ENCODE data around the gene SMARCA5.

- TF ChIP-seq, protein P1, sequence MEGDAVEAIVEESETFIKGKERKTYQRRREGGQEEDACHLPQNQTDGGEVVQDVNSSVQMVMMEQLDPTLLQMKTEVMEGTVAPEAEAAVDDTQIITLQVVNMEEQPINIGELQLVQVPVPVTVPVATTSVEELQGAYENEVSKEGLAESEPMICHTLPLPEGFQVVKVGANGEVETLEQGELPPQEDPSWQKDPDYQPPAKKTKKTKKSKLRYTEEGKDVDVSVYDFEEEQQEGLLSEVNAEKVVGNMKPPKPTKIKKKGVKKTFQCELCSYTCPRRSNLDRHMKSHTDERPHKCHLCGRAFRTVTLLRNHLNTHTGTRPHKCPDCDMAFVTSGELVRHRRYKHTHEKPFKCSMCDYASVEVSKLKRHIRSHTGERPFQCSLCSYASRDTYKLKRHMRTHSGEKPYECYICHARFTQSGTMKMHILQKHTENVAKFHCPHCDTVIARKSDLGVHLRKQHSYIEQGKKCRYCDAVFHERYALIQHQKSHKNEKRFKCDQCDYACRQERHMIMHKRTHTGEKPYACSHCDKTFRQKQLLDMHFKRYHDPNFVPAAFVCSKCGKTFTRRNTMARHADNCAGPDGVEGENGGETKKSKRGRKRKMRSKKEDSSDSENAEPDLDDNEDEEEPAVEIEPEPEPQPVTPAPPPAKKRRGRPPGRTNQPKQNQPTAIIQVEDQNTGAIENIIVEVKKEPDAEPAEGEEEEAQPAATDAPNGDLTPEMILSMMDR (conservative IDR thresholded peaks at IDR 0.05; ENCODE audit: low read length) = no peak
- no peak for TF ChIP-seq EZH2phosphoT487 (IDR thresholded peaks at IDR 0.05; ENCODE audit: borderline replicate concordance, low read depth, low read length)
These were observed 61.8 kb downstream of the SMARCA5 start for GRCh38 chr4:143575331-143575730.

Data from OCI-LY7 (cell line).